ENCODE measurements around the gene PRELID2.

DNA sequence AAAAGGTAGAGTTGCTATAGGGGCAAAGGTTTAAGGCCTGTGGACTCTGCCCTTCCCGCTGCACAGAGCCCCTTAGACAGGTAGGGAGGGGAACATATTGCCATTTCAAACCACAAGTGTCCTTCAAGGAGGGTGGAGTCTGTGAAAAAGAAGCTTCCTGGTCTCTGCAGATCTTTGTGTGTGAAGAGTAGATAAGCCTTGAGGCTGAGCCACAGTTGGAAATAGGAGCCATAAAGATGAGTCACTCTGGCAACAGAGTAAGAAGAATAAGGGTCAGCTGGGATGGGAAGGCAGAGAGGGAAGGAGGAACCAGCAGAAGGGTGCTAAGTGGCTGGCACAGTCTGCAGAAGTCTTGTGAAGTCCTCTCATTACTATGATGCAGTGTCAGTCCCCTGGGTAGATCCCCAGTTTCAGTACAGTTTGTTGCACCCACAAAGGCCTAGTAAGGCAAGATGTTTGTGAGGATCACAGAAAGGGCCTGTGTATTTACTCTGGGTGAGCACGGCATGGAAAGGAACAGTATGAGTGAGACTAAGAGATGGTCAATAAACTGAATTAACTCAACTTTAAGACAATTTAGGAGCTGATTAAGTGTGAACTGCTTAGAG lies 19.6 kb upstream of the PRELID2 start:
- TF ChIP-seq POLR2A (IDR thresholded peaks at IDR 0.05; ENCODE audit: low read length) (peak; percentile 86), GATA1 (IDR thresholded peaks at IDR 0.05; ENCODE audit: low read depth, low read length) (peak; percentile 70)

All from erythroblast (primary cell).